Osteoblast (primary cell): ENCODE measurements around the gene TEX35. TPM values are rescaled to one million over a fixed set of nuclear protein-coding genes. Genes with fewer than 3 reads are reported as not detected.

Experiments
- DNase-seq: peaks from one replicate; pipeline ENCODE4 v3.0.0; 2011; ENCODE audit warnings: low spot score, mixed read lengths; ENCODE audit not compliant: insufficient read length; ENCODE audit errors: missing footprints
- H2AFZ ChIP-seq: 2 replicates; pipeline ENCODE4 v1.6.0; 2011; ENCODE audit warnings: mild to moderate bottlenecking, low read length
- H3K27ac ChIP-seq: 2 replicates; pipeline ENCODE4 v1.5.1; 2011; ENCODE audit warnings: mild to moderate bottlenecking, low read depth, low read length, moderate library complexity
- H3K27me3 ChIP-seq: 2 replicates; pipeline ENCODE4 v1.6.0; 2012; ENCODE audit warnings: mild to moderate bottlenecking, control low read depth, inconsistent platforms, low read length, moderate library complexity; ENCODE audit not compliant: insufficient read depth
- H3K36me3 ChIP-seq: 2 replicates; pipeline ENCODE4 v1.5.1; 2011; ENCODE audit warnings: mild to moderate bottlenecking, low read length, control low read depth, moderate library complexity; ENCODE audit not compliant: insufficient read depth
- H3K4me1 ChIP-seq: 2 replicates; pipeline ENCODE4 v1.5.1; 2011; ENCODE audit warnings: mild to moderate bottlenecking, low read length, control low read depth, moderate library complexity; ENCODE audit not compliant: insufficient read depth
- H3K4me2 ChIP-seq: 2 replicates; pipeline ENCODE4 v1.6.0; 2011; ENCODE audit warnings: mild to moderate bottlenecking, low read length; ENCODE audit not compliant: insufficient read depth
- H3K4me3 ChIP-seq: fragments of 200-600 bp; sonication (generic); 3 replicates; pipeline ENCODE4 v1.5.1; 2012; ENCODE audit warnings: mild to moderate bottlenecking, low read length, inconsistent platforms; ENCODE audit not compliant: insufficient read depth
- H3K79me2 ChIP-seq: 2 replicates; pipeline ENCODE4 v1.6.0; 2012; ENCODE audit warnings: mild to moderate bottlenecking, low read length, control low read depth, inconsistent platforms; ENCODE audit not compliant: insufficient read depth
- H3K9me3 ChIP-seq: 2 replicates; pipeline ENCODE4 v1.5.1; 2011; ENCODE audit warnings: low read depth, low read length, control low read depth
- H4K20me1 ChIP-seq: 2 replicates; pipeline ENCODE4 v1.6.0; 2012; ENCODE audit warnings: mild to moderate bottlenecking, low read length, control low read depth; ENCODE audit not compliant: insufficient read depth
- CTCF ChIP-seq: IDR thresholded peaks from 2 replicates; pipeline ENCODE4 v1.5.1; 2011; ENCODE audit warnings: mild to moderate bottlenecking, low read depth, low read length, moderate library complexity; ENCODE audit errors: extremely low read depth
- total RNA-seq: library from RNA; depleted of rRNA; stranded (reverse); fragments of >200 nt; gene quantifications from 2 replicates; pipeline ENCODE4 v1.2.3, GENCODE V29; 2012

The TEX35 gene
- total RNA-seq, 1 donor: not detected

GRCh38 chr1:178536844-178537371 is 24.0 kb downstream of the TEX35 start:
- peak overlapping the region; percentile 65 for H3K4me2 ChIP-seq
- no peaks in the 10 kb centered on the region for H4K20me1 ChIP-seq
- no peaks in the 10 kb centered on the region for H3K9me3 ChIP-seq
- no peak overlapping the region for H3K4me3 ChIP-seq
- H3K79me2 ChIP-seq: no peaks in the 10 kb centered on the region
- H2AFZ ChIP-seq: peak overlapping the region; percentile 39
- TF ChIP-seq CTCF: no peak
- peak overlapping the region; percentile 78 for H3K27ac ChIP-seq
- H3K4me1 ChIP-seq: peaks cover 50% of the 10 kb centered on the region
- no peaks in the 10 kb centered on the region for H3K36me3 ChIP-seq
- no peaks in the 10 kb centered on the region for H3K27me3 ChIP-seq
- DNase-seq: peak; percentile 99

GRCh38 chr1:178537382-178538090 is 24.6 kb downstream of the TEX35 start:
- Histone ChIP-seq H3K27ac (peak overlapping the region; percentile 78), H3K79me2 (no peaks in the 10 kb centered on the region), H2AFZ (peak overlapping the region; percentile 39), H3K4me2 (peak overlapping the region; percentile 65), H3K36me3 (no peaks in the 10 kb centered on the region), H3K4me1 (peaks cover 49% of the 10 kb centered on the region), H3K4me3 (no peak overlapping the region), H3K9me3 (no peaks in the 10 kb centered on the region), H4K20me1 (no peaks in the 10 kb centered on the region), H3K27me3 (no peaks in the 10 kb centered on the region)
- TF ChIP-seq CTCF: no peak
- no peak for DNase-seq

- Histone ChIP-seq H2AFZ (peak overlapping the region; percentile 77), H3K79me2 (no peaks in the 10 kb centered on the region), H3K4me2 (peak overlapping the region; percentile 30), H3K4me3 (peak overlapping the region; percentile 26), H4K20me1 (no peaks in the 10 kb centered on the region), H3K36me3 (no peaks in the 10 kb centered on the region), H3K4me1 (peaks cover 52% of the 10 kb centered on the region), H3K27me3 (no peaks in the 10 kb centered on the region), H3K27ac (peak overlapping the region; percentile 78), H3K9me3 (no peaks in the 10 kb centered on the region)
- DNase-seq: peak; percentile 90
- no peak for TF ChIP-seq CTCF
Observed at GRCh38 chr1:178538192-178538916, 25.4 kb downstream of the TEX35 start.

GRCh38 chr1:178539291-178539690 is 26.4 kb downstream of the TEX35 start:
- Histone ChIP-seq H3K4me1 (peaks cover 55% of the 10 kb centered on the region), H3K9me3 (no peaks in the 10 kb centered on the region), H4K20me1 (no peaks in the 10 kb centered on the region), H3K4me3 (no peak overlapping the region), H3K4me2 (peak overlapping the region; percentile 30), H3K27me3 (no peaks in the 10 kb centered on the region), H2AFZ (peak overlapping the region; percentile 77), H3K79me2 (peaks cover 5% of the 10 kb centered on the region), H3K27ac (peak overlapping the region; percentile 27), H3K36me3 (no peaks in the 10 kb centered on the region)
- no peak for DNase-seq
- TF ChIP-seq CTCF: no peak
